Stomach smooth muscle (tissue), 2 donors: Measurements from ENCODE around the gene SLPI.

Experiments
- H3K27ac ChIP-seq: one replicate; pipeline ENCODE4 v1.7.0; 2013; ENCODE audit warnings: mild to moderate bottlenecking, low read length, inconsistent platforms
- H3K27me3 ChIP-seq, 2 donors: one replicate each; pipeline ENCODE4 v1.7.0; 2013; ENCODE audit warnings: low read length in 2 of 2; ENCODE audit not compliant: insufficient read depth in 2 of 2, control insufficient read depth in 1 of 2
- H3K36me3 ChIP-seq, 2 donors: one replicate each; pipeline ENCODE4 v1.7.0; 2013; ENCODE audit warnings: low read length in 2 of 2; ENCODE audit not compliant: control insufficient read depth in 2 of 2, insufficient read depth in 2 of 2
- H3K4me1 ChIP-seq: one replicate; pipeline ENCODE4 v1.7.0; 2013; ENCODE audit warnings: low read length; ENCODE audit not compliant: control insufficient read depth, insufficient read depth
- H3K4me3 ChIP-seq, 2 donors: one replicate each; pipeline ENCODE4 v1.7.0; 2013; ENCODE audit warnings: low read length in 2 of 2
- H3K9ac ChIP-seq, 2 donors: one replicate each; pipeline ENCODE4 v1.7.0; 2013; ENCODE audit warnings: low read length in 2 of 2, mild to moderate bottlenecking in 1 of 2
- H3K9me3 ChIP-seq, 2 donors: one replicate each; pipeline ENCODE4 v1.7.0; 2013; ENCODE audit warnings: low read length in 2 of 2; ENCODE audit not compliant: control insufficient read depth in 2 of 2
- donor health status: healthy.
- donor health status: Pancreatic carcinoma.

SLPI gene

GRCh38 chr20:45254383-45255262 lies at the start of gene SLPI:
Gene SLPI (minus strand): TSS chr20:45254564. CDS start chr20:45254543, 21 bp downstream.
- no peak within 1 kb of the TSS for H3K27ac ChIP-seq
- peaks cover 0 to 10% of the 10 kb centered on the region in 2 donors for H3K27me3 ChIP-seq
- H3K36me3 ChIP-seq = no peaks in the 10 kb centered on the region
- H3K9me3 ChIP-seq = no peaks in the 10 kb centered on the region
- H3K9ac ChIP-seq = no peak within 1 kb of the TSS
- H3K4me1 ChIP-seq = peaks cover 5% of the 10 kb centered on the region
- peak within 1 kb of the TSS in 1 of 2 donors; percentile 40 for H3K4me3 ChIP-seq

GRCh38 chr20:45303586-45304463 lies 49.5 kb upstream of the SLPI start:
- Histone ChIP-seq H3K4me3 (no peak overlapping the region), H3K9me3 (no peaks in the 10 kb centered on the region), H3K27ac (no peak overlapping the region), H3K9ac (no peak overlapping the region), H3K36me3 (no peaks in the 10 kb centered on the region), H3K4me1 (peaks cover 3% of the 10 kb centered on the region), H3K27me3 (peaks cover 29 to 37% of the 10 kb centered on the region in 2 donors)

GRCh38 chr20:45301824-45302271 lies 47.5 kb upstream of the SLPI start:
- no peak overlapping the region for H3K4me3 ChIP-seq
- H3K9ac ChIP-seq = no peak overlapping the region
- peaks cover 3% of the 10 kb centered on the region for H3K4me1 ChIP-seq
- H3K27ac ChIP-seq = no peak overlapping the region
- H3K9me3 ChIP-seq = no peaks in the 10 kb centered on the region
- peaks cover 24 to 33% of the 10 kb centered on the region in 2 donors for H3K27me3 ChIP-seq
- no peaks in the 10 kb centered on the region for H3K36me3 ChIP-seq

GRCh38 chr20:45300961-45301360 lies 46.6 kb upstream of the SLPI start:
- Histone ChIP-seq H3K9me3 (no peaks in the 10 kb centered on the region), H3K4me3 (no peak overlapping the region), H3K27me3 (peaks cover 18 to 32% of the 10 kb centered on the region in 2 donors), H3K4me1 (no peaks in the 10 kb centered on the region), H3K27ac (no peak overlapping the region), H3K9ac (no peak overlapping the region), H3K36me3 (no peaks in the 10 kb centered on the region)

GRCh38 chr20:45299786-45300185 lies 45.4 kb upstream of the SLPI start:
- H3K27me3 ChIP-seq = peaks cover 20 to 31% of the 10 kb centered on the region in 2 donors

GRCh38 chr20:45297786-45298497 lies 43.6 kb upstream of the SLPI start:
- Histone ChIP-seq H3K36me3 (no peaks in the 10 kb centered on the region), H3K27ac (no peak overlapping the region), H3K4me3 (no peak overlapping the region), H3K9me3 (no peaks in the 10 kb centered on the region), H3K4me1 (peaks cover 10% of the 10 kb centered on the region), H3K27me3 (peaks cover 11 to 27% of the 10 kb centered on the region in 2 donors), H3K9ac (no peak overlapping the region)

More at GRCh38 chr20:45299786-45300185, 45.4 kb upstream of the SLPI start:
- H3K4me3 ChIP-seq = no peak overlapping the region
- no peaks in the 10 kb centered on the region for H3K9me3 ChIP-seq
- H3K9ac ChIP-seq = no peak overlapping the region
- no peaks in the 10 kb centered on the region for H3K36me3 ChIP-seq
- no peaks in the 10 kb centered on the region for H3K4me1 ChIP-seq
- H3K27ac ChIP-seq = no peak overlapping the region

- Histone ChIP-seq H3K36me3 (no peaks in the 10 kb centered on the region), H3K27me3 (peaks cover 10 to 29% of the 10 kb centered on the region in 2 donors), H3K4me1 (peaks cover 13% of the 10 kb centered on the region), H3K9ac (no peak overlapping the region), H3K9me3 (no peaks in the 10 kb centered on the region), H3K27ac (no peak overlapping the region), H3K4me3 (no peak overlapping the region)
These were observed 40.3 kb upstream of the SLPI start for GRCh38 chr20:45294659-45295058.

GRCh38 chr20:45294003-45294368 lies 39.6 kb upstream of the SLPI start:
- no peak overlapping the region for H3K9ac ChIP-seq

GRCh38 chr20:45293041-45294002 lies 39.0 kb upstream of the SLPI start:
- peaks cover 10 to 29% of the 10 kb centered on the region in 2 donors for H3K27me3 ChIP-seq
- peak overlapping the region; percentile 59 to 72 for H3K4me3 ChIP-seq
- no peaks in the 10 kb centered on the region for H3K36me3 ChIP-seq
- H3K27ac ChIP-seq = no peak overlapping the region
- H3K9ac ChIP-seq = peak overlapping the region in 1 of 2 donors; percentile 52
- H3K9me3 ChIP-seq = no peaks in the 10 kb centered on the region
- H3K4me1 ChIP-seq = peaks cover 13% of the 10 kb centered on the region

More at GRCh38 chr20:45294003-45294368, 39.6 kb upstream of the SLPI start:
- no peaks in the 10 kb centered on the region for H3K36me3 ChIP-seq
- H3K27me3 ChIP-seq = peaks cover 10 to 29% of the 10 kb centered on the region in 2 donors
- no peaks in the 10 kb centered on the region for H3K9me3 ChIP-seq
- H3K4me3 ChIP-seq = peak overlapping the region; percentile 59 to 72
- no peak overlapping the region for H3K27ac ChIP-seq
- H3K4me1 ChIP-seq = peaks cover 13% of the 10 kb centered on the region
